Panc1 (cell line): ENCODE results near the gene PGM5.

Source experiments
- POLR2AphosphoS5 ChIP-seq: IDR thresholded peaks from 2 replicates; pipeline ENCODE4 v1.6.1; 2012; ENCODE audit warnings: mild to moderate bottlenecking, low read depth, low read length, moderate library complexity
- TF ChIP-seq, protein P1 (sequence below): fragments of 450-650 bp; IDR thresholded peaks from 2 replicates; pipeline ENCODE4 v1.5.1; 2017; ENCODE audit warnings: mild to moderate bottlenecking

DNA sequence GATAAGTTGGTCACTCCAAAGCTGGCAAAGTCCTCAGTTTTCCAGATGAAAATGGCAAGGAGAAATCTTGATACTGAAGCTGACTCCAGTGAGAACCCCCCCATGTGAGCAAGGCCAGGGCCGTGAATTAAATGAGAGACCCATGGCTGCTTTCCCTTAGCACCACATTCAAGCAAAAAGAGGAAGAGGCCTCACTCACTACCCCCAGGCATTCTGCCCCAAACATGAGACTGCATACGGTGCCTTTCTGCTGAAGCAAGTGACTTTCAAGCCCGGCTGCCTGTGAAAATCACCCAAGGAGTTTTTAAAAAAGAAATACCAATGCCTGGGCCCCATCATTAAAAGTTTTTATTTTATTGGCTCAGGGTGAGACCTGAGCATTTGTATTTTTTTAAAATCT is 117.4 kb downstream of the PGM5 start:
- TF ChIP-seq, protein P1, sequence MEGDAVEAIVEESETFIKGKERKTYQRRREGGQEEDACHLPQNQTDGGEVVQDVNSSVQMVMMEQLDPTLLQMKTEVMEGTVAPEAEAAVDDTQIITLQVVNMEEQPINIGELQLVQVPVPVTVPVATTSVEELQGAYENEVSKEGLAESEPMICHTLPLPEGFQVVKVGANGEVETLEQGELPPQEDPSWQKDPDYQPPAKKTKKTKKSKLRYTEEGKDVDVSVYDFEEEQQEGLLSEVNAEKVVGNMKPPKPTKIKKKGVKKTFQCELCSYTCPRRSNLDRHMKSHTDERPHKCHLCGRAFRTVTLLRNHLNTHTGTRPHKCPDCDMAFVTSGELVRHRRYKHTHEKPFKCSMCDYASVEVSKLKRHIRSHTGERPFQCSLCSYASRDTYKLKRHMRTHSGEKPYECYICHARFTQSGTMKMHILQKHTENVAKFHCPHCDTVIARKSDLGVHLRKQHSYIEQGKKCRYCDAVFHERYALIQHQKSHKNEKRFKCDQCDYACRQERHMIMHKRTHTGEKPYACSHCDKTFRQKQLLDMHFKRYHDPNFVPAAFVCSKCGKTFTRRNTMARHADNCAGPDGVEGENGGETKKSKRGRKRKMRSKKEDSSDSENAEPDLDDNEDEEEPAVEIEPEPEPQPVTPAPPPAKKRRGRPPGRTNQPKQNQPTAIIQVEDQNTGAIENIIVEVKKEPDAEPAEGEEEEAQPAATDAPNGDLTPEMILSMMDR = no peak
- no peak for TF ChIP-seq POLR2AphosphoS5
